RWPE2 (cell line): Measurements from ENCODE around the gene CHAC1.

Source experiments
- ATAC-seq: fragments of 200-7000 bp; cut with Tn5 transposase; 3 replicates; pipeline ENCODE4 v1.9.1; 2021; ENCODE audit warnings: low read depth
- DNase-seq: peaks from one replicate; pipeline ENCODE4 v3.0.0-alpha.2; 2020; ENCODE audit warnings: low spot score
- H3K27ac ChIP-seq: fragments of 450-650 bp; 2 replicates; pipeline ENCODE4 v1.5.1; 2017; ENCODE audit warnings: mild to moderate bottlenecking; ENCODE audit not compliant: poor library complexity, severe bottlenecking
- H3K27me3 ChIP-seq: fragments of 250-450 bp; sonication (Bioruptor Pico); 2 replicates; pipeline ENCODE4 v1.5.1; 2021; ENCODE audit warnings: mild to moderate bottlenecking, moderate library complexity; ENCODE audit not compliant: insufficient read depth, poor library complexity, severe bottlenecking
- H3K36me3 ChIP-seq: fragments of 250-450 bp; sonication (Bioruptor Pico); 2 replicates; pipeline ENCODE4 v1.5.1; 2020; ENCODE audit warnings: low read depth, mild to moderate bottlenecking, moderate library complexity
- H3K4me1 ChIP-seq: fragments of 250-450 bp; sonication (Bioruptor Pico); 2 replicates; pipeline ENCODE4 v1.5.1; 2021; ENCODE audit warnings: mild to moderate bottlenecking, moderate library complexity; ENCODE audit not compliant: insufficient read depth, poor library complexity, severe bottlenecking
- H3K4me3 ChIP-seq: fragments of 250-450 bp; sonication (Bioruptor Pico); 2 replicates; pipeline ENCODE4 v1.5.1; 2021; ENCODE audit warnings: mild to moderate bottlenecking, moderate library complexity; ENCODE audit not compliant: severe bottlenecking
- H3K9me3 ChIP-seq: fragments of 250-450 bp; sonication (Bioruptor Pico); 2 replicates; pipeline ENCODE4 v1.5.1; 2021; ENCODE audit warnings: mild to moderate bottlenecking, moderate library complexity; ENCODE audit not compliant: severe bottlenecking
- TF ChIP-seq, protein P1 (sequence below): fragments of 450-650 bp; IDR thresholded peaks from one replicate; pipeline ENCODE4 v1.5.1; 2017; ENCODE audit warnings: mild to moderate bottlenecking, moderate library complexity; ENCODE audit not compliant: poor library complexity, severe bottlenecking

The CHAC1 gene

DNA sequence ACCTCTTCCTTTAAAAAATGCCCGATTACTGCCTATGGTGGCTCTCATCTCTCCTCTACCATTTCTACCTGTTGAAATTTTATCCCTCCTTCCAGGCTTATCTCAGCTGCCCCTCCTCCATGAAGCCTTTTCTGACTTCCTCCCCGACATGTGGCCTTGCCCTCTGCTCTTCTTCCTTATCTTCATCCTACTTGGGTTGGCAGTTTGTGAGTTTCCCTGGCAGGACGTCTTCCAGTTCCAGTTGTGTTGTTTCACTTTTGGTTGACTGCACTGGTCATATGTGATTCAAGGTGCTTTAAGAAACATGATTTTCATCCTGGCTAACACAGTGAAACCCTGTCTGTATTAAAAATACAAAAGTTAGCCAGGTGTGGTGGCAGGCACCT is 19.8 kb upstream of the CHAC1 start:
- TF ChIP-seq, protein P1, sequence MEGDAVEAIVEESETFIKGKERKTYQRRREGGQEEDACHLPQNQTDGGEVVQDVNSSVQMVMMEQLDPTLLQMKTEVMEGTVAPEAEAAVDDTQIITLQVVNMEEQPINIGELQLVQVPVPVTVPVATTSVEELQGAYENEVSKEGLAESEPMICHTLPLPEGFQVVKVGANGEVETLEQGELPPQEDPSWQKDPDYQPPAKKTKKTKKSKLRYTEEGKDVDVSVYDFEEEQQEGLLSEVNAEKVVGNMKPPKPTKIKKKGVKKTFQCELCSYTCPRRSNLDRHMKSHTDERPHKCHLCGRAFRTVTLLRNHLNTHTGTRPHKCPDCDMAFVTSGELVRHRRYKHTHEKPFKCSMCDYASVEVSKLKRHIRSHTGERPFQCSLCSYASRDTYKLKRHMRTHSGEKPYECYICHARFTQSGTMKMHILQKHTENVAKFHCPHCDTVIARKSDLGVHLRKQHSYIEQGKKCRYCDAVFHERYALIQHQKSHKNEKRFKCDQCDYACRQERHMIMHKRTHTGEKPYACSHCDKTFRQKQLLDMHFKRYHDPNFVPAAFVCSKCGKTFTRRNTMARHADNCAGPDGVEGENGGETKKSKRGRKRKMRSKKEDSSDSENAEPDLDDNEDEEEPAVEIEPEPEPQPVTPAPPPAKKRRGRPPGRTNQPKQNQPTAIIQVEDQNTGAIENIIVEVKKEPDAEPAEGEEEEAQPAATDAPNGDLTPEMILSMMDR: no peak
- no peak for DNase-seq
- H3K4me3 ChIP-seq: no peak overlapping the region
- peaks cover 25% of the 10 kb centered on the region for H3K27me3 ChIP-seq
- no peaks in the 10 kb centered on the region for H3K9me3 ChIP-seq
- no peaks in the 10 kb centered on the region for H3K36me3 ChIP-seq
- no peaks in the 10 kb centered on the region for H3K4me1 ChIP-seq
- no peak overlapping the region for H3K27ac ChIP-seq
- ATAC-seq: no peak

DNA sequence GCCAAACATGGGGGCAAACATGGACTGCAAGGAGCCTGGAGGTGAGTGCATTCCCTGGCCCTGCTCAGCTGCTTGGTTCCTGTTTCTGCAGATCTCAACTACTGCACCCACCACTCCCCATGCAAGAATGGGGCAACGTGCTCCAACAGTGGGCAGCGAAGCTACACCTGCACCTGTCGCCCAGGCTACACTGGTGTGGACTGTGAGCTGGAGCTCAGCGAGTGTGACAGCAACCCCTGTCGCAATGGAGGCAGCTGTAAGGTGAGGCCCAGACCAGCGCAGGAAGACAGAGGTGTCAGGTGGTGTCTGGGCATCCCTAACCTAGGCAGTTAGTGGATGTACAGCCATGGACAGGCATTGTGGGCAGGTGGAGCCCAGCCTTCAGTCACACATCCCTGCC is 18.8 kb upstream of the CHAC1 start:
- ATAC-seq: no peak
- Histone ChIP-seq H3K27ac (no peak overlapping the region), H3K36me3 (no peaks in the 10 kb centered on the region), H3K4me1 (no peaks in the 10 kb centered on the region), H3K4me3 (no peak overlapping the region), H3K9me3 (no peaks in the 10 kb centered on the region), H3K27me3 (peaks cover 19% of the 10 kb centered on the region)
- peak; percentile 66 for DNase-seq
- TF ChIP-seq, protein P1: no peak

DNA sequence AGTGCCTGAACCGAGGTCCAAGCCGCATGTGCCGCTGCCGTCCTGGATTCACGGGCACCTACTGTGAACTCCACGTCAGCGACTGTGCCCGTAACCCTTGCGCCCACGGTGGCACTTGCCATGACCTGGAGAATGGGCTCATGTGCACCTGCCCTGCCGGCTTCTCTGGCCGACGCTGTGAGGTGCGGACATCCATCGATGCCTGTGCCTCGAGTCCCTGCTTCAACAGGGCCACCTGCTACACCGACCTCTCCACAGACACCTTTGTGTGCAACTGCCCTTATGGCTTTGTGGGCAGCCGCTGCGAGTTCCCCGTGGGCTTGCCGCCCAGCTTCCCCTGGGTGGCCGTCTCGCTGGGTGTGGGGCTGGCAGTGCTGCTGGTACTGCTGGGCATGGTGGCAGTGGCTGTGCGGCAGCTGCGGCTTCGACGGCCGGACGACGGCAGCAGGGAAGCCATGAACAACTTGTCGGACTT is 17.0 kb upstream of the CHAC1 start:
- Histone ChIP-seq H3K36me3 (no peaks in the 10 kb centered on the region), H3K9me3 (no peaks in the 10 kb centered on the region), H3K4me3 (no peak overlapping the region), H3K4me1 (no peaks in the 10 kb centered on the region), H3K27ac (no peak overlapping the region), H3K27me3 (peaks cover under 1% of the 10 kb centered on the region)
- ATAC-seq (no peak), DNase-seq (peak; percentile 76)
- TF ChIP-seq, protein P1: no peak

DNA sequence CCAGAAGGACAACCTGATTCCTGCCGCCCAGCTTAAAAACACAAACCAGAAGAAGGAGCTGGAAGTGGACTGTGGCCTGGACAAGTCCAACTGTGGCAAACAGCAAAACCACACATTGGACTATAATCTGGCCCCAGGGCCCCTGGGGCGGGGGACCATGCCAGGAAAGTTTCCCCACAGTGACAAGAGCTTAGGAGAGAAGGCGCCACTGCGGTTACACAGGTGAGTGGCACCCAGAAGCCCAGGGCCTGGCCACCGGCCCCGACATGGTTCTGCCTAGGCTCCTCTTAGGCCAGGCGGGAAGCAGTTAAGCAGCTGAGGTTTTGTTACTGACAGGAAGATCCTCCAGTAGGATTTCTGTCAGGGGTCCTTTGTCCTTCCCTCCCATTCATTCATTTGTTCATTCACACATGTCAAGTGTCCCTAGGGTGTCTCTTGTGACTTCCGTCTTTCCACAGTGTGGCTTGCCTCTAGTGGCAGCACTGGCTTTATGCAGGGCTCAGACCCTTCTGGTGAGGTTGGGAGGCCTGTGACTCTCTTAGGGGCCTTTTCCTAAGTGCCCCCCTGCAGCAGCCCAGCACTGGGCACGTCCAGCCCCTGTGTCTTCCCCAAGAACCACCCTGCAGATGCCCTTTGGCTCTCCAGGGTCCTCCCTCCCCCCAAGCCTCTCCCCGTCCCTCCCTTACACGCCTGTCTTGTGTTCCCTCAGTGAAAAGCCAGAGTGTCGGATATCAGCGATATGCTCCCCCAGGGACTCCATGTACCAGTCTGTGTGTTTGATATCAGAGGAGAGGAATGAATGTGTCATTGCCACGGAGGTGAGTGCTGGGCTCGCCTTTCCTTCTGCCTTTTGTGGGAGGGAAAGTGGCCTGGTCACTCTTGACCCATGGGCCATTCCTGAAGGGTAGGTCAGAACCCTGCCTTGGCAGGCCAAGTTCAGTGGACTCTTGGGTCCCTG is 16.3 kb upstream of the CHAC1 start:
- DNase-seq (peak; percentile 69), ATAC-seq (no peak)
- Histone ChIP-seq H3K4me3 (no peak overlapping the region), H3K9me3 (no peaks in the 10 kb centered on the region), H3K27ac (no peak overlapping the region), H3K4me1 (no peaks in the 10 kb centered on the region), H3K36me3 (no peaks in the 10 kb centered on the region), H3K27me3 (no peaks in the 10 kb centered on the region)
- TF ChIP-seq, protein P1: no peak
